GM21360 (cell line): Measurements from ENCODE around the gene KCTD6.

Experiments used
- ATAC-seq: cut with Tn5 transposase; IDR thresholded peaks from one replicate; pipeline ENCODE4 v1.9.1; 2021; ENCODE audit warnings: mild to moderate bottlenecking, moderate library complexity; ENCODE audit not compliant: unreplicated experiment

KCTD6 gene

GRCh38 chr3:58484722-58485069, 7.2 kb upstream of the KCTD6 start:
- ATAC-seq, result no peak

GRCh38 chr3:58485801-58486435, 6.0 kb upstream of the KCTD6 start:
- ATAC-seq, result no peak

- no peak for ATAC-seq
These were observed 4.6 kb upstream of the KCTD6 start for GRCh38 chr3:58487140-58487886.

DNA sequence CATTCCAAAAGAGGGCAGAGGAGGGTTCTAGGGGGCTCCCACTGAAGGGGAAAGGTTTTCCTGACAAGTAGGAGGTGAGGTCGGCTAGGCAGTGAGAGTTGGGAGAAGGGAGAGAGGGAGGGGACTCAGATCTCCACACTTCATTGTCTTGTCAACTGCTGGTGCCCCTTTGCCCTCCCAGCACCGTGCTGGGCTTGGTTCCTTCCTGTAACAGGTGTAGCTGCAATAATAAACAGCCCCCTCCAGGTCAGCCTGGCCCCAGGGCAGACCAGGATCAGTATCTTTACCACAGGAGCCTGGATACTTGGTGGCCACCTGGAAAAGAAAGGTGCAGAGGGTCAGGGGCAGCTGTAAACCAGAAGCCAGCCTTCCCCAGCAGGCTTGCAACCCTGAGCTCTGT, 2.9 kb upstream of the KCTD6 start:
- no peak for ATAC-seq

- no peak for ATAC-seq
These were observed 915 bp upstream of the KCTD6 start for GRCh38 chr3:58490860-58491501.

- no peak for ATAC-seq
These were observed 604 bp downstream of the KCTD6 start for GRCh38 chr3:58492494-58492905.

DNA sequence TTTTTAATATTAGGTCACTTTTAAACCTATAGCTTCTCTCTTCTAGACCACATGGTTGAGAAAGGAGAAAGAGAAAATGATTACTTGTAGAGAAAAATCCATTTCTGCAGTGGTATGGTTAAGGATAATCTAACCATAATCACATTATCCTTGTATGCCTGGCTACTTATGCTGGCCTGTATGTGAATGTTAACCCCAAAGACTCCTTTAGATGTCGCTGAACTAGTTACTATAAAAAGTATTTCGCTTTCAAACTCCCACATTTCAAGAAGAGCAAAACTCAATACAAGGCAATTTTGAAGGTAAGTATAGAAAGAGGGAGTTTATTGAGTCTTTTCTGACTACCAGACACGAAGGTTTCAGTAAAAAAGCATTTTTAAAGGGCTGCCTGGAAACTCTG, 2.2 kb downstream of the KCTD6 start:
- ATAC-seq, result no peak

- ATAC-seq, result no peak
These were observed 3.2 kb downstream of the KCTD6 start for GRCh38 chr3:58495101-58495500.

- no peak for ATAC-seq
These were observed 4.4 kb downstream of the KCTD6 start for GRCh38 chr3:58496206-58496857.

DNA sequence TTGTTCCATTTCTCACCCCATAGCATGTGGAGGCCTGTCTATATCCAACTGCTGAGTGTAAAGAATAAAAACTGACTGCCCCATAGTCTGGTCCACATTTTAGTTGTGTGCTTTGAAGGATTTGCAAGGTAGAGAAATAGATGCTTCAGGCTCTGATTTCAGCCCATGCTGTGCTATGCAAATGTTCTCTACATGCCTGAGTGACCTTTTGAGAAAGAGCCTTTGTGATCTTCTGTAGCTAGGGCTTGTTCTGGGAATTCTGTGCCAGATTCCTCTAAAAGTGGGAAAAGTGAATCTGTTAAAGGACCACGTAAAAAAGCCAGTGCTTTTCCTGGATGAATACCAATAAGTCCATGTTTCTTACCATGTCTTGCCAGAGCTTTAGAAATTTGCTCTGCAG, 5.2 kb downstream of the KCTD6 start:
- no peak for ATAC-seq

- ATAC-seq, result no peak
These were observed 11.0 kb downstream of the KCTD6 start for GRCh38 chr3:58502872-58503271.

- no peak for ATAC-seq
These were observed 15.6 kb downstream of the KCTD6 start for GRCh38 chr3:58507356-58508078.

- ATAC-seq, result no peak
These were observed 16.5 kb downstream of the KCTD6 start for GRCh38 chr3:58508437-58508836.

DNA sequence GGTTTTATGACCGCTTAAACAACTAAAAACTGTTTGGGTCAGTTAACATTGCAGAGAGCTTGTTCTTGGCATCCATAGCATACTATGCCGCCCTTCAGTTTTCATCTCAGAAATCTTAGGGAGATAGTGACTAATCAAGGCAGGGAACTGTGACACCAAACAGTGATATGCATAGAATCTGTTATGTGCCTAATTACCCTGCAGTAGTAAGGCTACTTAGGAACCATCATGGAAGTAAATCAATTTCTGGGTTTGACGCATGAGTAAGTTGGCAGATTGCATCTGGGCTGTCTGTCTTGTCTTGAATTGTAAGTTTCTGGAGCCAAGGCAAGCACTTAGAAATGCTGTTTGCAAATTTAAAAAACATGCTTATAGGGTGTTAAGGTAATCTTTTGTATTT, 22.5 kb downstream of the KCTD6 start:
- no peak for ATAC-seq

GRCh38 chr3:58518291-58518789, 26.4 kb downstream of the KCTD6 start:
- no peak for ATAC-seq

- ATAC-seq, result no peak
These were observed 27.9 kb downstream of the KCTD6 start for GRCh38 chr3:58519668-58520402.

- no peak for ATAC-seq
These were observed 28.8 kb downstream of the KCTD6 start for GRCh38 chr3:58520403-58521335.

DNA sequence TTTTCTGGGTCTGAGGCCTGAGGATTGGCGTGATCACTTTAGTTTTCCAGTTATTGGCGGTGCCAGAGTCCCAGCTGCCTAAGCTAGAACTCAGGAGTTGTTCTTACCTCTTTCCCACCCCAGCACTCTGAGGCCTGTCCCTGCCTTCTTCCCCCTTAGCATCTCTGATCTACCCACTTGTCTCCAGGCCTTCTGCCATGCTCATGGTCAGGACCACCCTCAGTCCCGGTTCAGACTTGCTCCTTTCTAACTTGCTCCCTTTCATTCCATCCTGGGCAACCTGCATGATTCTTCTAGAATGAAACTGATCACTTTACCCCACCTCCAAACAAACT, 29.4 kb downstream of the KCTD6 start:
- no peak for ATAC-seq

DNA sequence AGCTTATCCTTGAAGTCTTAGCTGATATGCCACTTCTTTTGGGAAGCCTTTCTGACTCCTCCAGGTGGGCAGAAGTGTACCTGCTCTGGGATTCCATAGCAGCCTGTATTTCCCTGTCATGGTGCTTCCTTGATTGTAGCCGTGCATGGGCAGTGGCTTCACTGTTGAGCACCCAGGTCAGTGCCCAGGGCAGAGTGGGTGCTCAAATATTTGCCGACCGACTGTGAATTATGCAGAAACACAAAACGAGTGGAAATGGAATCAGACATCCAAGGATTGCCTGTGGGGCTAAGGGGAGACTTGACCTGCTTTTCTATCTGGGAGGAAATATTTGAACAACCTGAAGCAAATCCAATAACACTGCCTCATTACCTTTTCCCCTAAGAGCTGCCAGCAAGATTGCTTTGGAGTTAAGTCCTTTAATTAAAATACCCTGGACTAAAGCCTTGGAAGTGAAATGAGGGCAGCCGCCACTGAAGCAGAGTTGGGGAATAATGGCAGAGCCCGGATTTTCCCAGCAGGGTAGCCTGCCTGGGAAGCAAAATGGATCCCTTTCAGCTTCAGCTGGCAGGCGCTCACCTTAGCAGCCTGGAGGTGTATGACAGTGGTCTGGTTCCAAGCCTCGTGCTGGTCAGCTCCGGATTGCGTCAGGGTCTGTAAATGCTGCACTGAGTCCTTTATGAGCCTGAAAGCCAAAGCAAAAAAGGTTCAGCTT, 30.2 kb downstream of the KCTD6 start:
- ATAC-seq, result no peak
